Measurements from ENCODE around the gene DOHH.
"Not testable (repeated sequence)": the region's sequence is repeated elsewhere in the genome, so short reads cannot be mapped to it uniquely, and the experiment has no call there.

Gene DOHH

GRCh38 chr19:3459089-3459881, 41.2 kb downstream of the DOHH start:
- DNase-seq (ENCODE audit: low read depth) = no peak

- DNase-seq (ENCODE audit: low read depth) = no peak
These were observed 42.0 kb downstream of the DOHH start for GRCh38 chr19:3458229-3459088.

- no peak for DNase-seq (ENCODE audit: low read depth)
These were observed 42.8 kb downstream of the DOHH start for GRCh38 chr19:3457528-3458228.

GRCh38 chr19:3456925-3457527, 43.4 kb downstream of the DOHH start:
- DNase-seq (ENCODE audit: low read depth) = no peak

GRCh38 chr19:3455960-3456601, 44.4 kb downstream of the DOHH start:
- DNase-seq (ENCODE audit: low read depth) = no peak

GRCh38 chr19:3455393-3455955, 45.0 kb downstream of the DOHH start:
- DNase-seq (ENCODE audit: low read depth) = no peak

GRCh38 chr19:3454656-3455392, 45.6 kb downstream of the DOHH start:
- no peak for DNase-seq (ENCODE audit: low read depth)

- DNase-seq (ENCODE audit: low read depth) = no peak
These were observed 46.6 kb downstream of the DOHH start for GRCh38 chr19:3453840-3454239.

GRCh38 chr19:3452942-3453214, 47.6 kb downstream of the DOHH start:
- not testable (repeated sequence) for DNase-seq (ENCODE audit: low read depth)

GRCh38 chr19:3452171-3452941, 48.1 kb downstream of the DOHH start:
- DNase-seq (ENCODE audit: low read depth) = no peak

GRCh38 chr19:3451451-3451866, 49.0 kb downstream of the DOHH start:
- DNase-seq (ENCODE audit: low read depth) = no peak

- no peak for DNase-seq (ENCODE audit: low read depth)
These were observed 49.6 kb downstream of the DOHH start for GRCh38 chr19:3450796-3451411.

- no peak for DNase-seq (ENCODE audit: low read depth)
These were observed 51.7 kb downstream of the DOHH start for GRCh38 chr19:3448616-3449334.

- not testable (repeated sequence) for DNase-seq (ENCODE audit: low read depth)
These were observed 53.8 kb downstream of the DOHH start for GRCh38 chr19:3446657-3447056.

- no peak for DNase-seq (ENCODE audit: low read depth)
These were observed 55.7 kb downstream of the DOHH start for GRCh38 chr19:3444695-3445234.

GRCh38 chr19:3443840-3444694, 56.4 kb downstream of the DOHH start:
- no peak for DNase-seq (ENCODE audit: low read depth)

GRCh38 chr19:3442487-3443071, 57.9 kb downstream of the DOHH start:
- DNase-seq (ENCODE audit: low read depth) = no peak

All from activated T-cell treated with anti-CD3 and anti-CD28 coated beads for 24 hours (primary cell).